SW 1271 (cell line): ENCODE data around the gene TYMP.
A peak's percentile ranks its signal among the peaks of the same experiment; 100 is the strongest.
"Not testable (repeated sequence)": the region's sequence is repeated elsewhere in the genome, so short reads cannot be mapped to it uniquely, and the experiment has no call there.

Experiments used
- DNase-seq, 2 experiments: peaks; one replicate each; lab custom pipeline; 2025; lab: John Stamatoyannopoulos, UW

The TYMP gene

DNA sequence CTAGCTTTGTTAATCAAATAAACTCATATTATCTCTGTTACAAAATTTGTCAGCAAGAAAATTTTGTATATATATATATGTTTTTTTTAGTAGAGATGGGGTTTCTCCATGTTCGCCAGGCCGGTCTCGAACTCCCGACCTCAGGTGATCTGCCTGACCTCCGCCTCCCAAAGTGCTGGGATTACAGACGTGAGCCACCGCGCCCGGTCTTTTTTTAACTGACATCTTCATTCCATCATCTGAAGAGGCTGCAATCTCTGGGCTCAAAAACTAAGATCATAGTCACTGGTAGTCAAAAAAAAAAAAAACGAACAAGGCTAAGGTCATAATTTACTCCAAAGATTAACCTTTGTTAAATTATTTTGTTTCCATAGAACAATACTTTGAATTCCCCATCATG is 10.6 kb upstream of the TYMP start:
- DNase-seq, result no peak

DNA sequence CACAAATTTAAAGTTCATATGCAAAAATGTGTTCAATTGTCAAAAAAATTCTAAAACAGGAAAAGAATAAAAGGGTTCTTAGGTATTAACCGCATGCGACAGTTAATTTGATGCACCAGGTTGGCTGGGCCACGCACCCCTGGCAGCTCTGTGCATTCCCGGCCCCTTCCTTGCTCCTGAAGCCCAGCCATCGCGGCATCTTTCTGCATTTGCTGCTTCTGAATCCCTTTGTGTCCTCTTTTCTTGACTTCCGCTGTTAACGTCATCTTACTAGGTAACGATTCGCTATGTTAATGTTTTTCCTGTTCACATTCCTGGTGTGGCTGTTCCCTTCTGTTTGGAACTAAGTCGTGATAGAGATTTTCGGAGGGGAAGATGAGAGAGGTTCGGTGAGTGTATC is 8.0 kb upstream of the TYMP start:
- DNase-seq, result no peak

DNA sequence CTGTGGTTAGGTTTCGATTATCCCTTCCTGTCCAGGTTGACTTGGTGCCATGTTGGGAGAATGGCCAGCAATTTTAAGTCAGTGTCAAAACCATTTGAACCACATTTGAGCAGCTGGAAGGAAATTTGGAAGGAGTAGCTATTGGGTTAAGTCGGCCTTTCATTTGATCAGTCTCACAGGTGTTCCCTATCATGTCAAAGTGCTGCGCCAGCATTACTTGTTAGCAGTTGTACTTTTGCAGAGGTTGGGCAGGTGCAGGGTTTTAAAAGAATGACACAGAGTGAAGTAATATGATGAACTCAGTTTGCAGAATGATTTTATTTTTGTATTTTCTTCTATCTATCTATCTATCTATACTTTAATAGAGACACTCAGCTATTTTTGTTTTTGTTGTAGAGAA is 6.4 kb upstream of the TYMP start:
- no peak for DNase-seq

DNA sequence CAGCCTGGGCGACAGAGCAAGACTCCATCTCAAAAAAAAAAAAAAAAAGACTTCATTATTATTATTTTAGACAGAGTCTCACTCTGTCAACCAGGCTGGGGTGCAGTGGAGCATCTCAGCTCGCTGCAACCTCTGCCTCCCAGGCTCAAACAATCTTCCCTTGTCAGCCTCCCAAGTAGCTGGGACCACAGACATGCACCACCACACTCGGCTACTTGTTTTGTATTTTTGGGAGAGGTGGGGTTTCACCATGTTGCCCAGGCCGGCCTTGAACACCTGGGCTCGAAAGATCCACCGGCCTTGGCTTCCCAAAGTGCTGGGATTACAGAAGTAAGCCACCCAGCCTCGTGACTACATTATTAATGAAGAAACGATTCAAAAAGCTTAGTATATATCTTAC is 5.3 kb upstream of the TYMP start:
- no peak for DNase-seq

DNA sequence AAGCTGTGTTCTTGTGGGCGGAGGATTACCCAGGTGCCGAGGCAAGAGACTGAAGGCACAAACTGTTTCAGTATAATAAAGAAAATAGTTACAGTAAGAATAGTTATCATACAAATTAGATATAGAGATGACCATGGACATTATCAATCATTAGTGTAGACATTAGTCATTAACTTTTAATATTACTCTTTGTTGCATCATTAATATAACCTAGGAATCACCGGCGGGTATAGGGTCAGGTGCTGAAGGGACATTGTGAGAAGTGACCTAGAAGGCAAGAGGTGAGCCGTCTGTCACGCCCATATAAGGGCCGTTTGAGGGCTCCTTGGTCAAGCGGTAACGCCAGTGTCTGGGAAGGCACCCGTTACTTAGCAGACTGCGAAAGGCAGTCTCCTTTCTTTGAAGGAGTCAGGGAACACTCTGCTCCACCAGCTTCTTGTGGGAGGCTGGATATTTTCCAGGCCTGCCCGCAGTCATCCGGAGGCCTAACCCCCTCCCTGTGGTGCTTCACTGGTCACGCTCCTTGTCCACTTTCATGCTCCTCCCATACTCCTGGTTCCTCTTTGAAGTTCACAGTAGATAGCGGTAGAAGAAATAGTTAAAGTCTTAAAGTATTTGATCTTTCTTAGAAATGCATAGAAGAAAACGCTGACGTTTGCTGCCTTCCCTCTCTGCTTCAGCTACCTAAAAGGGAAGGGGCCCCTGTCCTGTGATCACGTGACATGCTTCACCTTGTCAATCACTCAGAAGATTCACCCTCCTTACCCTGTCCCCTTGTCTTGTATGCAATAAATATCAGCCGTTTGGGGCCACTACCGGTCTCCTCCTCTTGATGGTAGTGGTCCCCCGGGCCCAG is 4.3 kb upstream of the TYMP start:
- DNase-seq, result not testable (repeated sequence)

DNA sequence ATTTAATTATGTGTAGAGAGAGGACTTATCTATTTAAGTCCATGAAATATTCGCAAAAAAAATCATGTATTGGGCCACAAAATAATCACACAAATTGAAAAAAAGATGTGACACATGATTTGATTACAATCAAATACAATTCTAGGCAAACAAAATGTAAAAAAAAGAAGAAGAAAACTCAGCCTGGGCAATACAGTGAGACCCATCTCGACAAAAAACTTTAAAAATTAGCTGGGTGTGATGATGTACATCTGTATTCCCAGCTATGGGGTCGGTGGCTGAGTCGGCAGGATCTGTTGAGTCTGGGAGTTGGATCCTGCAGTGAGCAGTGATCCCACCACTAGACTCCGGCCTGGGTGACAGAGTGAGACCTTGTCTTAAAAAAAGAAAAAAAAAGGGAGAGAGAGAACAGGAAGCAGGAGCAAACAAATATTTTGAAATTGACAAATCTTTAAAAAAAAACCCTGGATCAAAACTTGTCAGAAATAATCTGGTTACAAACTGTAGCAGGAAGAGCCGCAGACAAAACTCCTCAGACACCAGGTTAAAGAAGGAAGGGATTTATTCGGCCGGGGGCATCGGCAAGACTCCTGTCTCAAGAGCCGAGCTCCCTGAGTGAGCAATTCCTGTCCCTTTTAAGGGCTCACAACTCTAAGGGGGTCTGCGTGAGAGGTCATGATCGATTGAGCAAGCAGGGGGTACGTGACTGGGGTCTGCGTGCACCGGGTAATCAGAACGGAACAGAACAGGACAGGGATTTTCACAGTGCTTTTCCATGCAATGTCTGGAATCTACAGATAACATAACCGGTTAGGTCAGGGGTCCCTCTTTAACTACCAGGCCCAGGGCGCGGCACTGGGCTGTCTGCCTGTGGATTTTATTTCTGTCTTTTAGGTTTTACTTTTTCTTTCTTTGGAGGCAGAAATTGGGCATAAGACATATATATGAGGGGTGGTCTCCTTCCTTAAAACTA is 3.3 kb upstream of the TYMP start:
- no peak for DNase-seq

DNA sequence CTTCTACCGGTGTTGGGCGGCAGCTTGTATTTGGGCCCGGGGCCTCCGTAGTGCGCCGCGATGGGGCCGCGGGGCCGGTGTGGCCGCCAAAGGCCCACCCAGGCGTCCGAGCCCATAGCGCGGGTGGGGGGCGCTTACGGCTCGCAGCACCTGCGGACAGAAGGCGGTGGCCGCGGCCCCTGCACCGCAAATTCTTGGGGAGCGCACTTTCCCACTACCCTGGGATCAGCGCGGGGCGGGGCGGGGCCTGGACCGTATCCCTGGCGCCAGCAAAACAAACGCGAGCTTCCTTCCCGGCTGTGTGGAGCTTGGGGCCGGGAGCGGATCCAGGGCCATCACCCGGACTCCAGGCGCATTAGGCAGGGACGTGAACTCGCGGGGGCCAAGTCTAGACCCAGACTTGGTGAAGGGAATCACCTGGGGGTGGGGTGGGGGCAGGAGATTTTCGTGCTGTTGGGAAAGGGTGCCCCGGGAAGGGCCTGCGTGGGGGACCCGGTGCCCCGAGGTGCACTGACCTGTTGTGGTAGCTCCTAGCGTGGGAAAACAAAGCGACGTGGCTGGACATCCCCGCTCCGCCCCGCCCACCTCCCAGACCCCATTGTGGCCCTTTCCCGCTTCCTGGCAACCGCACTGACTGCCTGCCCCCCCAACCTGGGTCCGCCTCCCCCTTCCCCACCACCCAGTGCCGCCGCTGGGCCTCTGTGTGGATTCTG is 2.3 kb upstream of the TYMP start:
- DNase-seq, result peak in 1 of 2 experiments; percentile 34

DNA sequence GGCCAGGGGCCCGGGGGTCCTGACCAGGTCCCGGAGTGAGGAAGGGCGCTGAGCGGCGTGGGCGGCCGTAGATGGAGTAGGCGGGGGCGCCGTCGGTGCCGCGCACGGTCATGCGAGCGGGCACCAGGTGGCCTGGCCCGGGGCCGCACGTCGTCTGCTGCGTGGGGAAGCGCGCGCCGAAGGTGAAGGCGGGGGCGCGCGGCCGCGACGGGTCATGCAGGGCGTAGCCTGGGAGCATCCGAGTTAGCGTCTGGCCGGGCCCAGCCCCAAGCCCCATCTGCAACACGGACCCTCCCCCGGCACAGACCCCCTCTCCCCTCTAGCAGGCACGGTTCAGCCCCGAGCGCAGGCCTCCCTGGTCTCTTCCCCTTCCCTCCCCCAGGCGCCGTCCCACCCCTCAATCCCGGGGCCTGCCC is 1.7 kb upstream of the TYMP start:
- DNase-seq, result peak in 1 of 2 experiments; percentile 8

DNA sequence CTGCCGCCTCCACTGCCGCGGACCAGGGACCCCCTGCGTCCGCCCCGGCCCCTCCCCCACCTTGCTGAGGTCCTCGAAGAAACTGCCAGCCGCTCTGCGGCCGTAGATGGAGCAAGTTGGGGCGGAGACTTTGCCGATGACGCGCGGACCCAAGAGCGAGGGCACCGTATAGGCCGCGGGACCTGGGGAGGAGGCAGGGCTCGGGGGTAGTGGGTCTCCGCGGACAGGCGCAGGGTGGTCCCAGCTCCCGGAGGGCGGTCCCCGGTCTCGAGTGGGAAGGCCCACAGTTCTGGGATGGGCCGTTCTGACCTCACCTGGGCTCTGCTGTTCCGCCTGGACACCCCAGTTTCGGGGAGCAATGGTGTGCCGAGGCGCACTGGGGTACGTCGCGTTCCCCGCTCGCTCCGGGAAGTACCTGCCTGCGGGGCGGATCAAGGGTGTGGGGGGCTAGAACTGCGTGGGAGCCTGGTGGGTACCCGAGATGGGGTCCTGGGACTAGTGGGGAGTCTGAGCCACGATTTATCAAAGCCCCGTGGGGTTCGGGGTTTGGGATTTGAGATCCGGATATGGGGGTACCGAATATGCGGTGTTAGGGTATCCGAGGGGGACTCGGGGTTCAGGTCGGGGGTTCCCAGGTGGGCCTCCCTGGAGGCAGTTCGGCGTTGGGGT is 1.2 kb upstream of the TYMP start:
- peak; percentile 33 to 54 for DNase-seq

DNA sequence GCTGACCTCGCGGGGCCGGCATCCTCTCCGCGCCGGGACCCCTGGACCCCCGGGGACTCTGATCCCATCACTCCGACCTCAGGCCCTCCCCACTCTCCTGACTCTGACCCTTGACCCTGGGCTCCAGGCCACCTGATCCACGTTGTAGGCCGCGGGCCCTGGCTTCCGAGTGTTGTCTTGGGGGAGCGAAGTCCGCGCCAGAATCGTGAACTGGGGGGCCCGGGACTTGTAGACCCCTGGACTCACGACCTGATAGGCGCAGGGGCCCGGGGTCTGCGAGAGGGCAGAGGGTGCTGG is 716 bp upstream of the TYMP start:
- DNase-seq, result no peak

DNA sequence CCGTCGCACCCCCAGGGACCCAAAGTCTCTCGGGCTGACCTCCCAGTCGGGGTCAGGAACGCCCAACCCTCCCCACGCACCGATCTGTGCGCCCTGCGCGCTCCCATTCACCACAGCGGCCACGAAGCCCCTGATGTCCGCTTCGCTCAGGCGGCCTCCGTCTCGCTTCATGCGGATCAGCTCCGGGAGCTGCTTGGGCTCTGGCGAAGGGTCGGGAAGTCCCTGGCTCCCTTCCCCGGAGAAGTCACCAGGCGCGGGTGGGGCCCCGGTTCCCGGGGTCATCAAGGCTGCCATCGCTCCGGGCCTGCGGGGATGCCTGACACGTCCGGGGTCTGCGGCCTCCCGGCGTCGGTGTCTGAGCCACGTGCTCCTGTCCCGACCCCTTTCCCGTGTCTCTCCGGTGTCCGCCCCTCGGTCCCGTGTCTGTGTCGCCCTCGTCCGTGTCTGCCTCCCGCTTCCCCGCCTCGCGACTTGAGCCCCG is 356 bp downstream of the TYMP start:
- DNase-seq, result no peak

DNA sequence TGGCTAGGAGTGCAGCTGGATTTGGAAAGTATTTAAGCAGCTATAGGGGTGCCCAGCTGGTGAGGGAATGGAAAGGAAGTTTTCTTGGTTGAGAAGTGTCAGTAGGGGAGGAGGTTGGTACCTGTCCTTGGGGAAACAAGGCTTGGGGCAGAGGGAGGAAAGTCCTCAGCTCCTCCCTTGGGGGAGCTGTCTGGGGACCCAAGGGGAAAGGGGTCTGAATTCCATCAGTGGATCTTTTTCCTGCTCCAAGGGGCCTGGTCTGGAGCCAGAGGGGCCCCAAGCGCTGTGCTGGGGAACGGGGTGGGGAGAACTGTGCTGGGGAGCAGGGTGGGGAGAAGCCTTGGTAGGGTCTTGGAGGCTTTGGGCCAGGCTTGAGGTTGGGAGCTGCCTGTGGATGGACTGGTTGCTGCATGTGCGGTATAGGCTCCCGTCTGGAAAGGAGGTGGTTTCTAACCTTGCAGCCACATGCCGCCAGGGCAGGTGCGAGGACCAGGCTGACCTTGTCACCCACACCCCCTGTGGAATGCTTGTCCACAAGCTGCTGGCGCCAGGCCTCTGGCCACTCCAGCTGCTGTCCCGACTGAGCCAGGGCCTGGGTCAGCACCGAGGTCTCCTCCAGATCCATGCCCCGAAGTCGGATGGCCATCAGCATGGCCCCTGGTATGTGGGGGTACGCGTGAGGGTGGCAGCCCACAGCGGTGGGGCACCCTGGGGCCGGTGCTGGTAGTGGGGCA is 963 bp downstream of the TYMP start:
- DNase-seq, result no peak

DNA sequence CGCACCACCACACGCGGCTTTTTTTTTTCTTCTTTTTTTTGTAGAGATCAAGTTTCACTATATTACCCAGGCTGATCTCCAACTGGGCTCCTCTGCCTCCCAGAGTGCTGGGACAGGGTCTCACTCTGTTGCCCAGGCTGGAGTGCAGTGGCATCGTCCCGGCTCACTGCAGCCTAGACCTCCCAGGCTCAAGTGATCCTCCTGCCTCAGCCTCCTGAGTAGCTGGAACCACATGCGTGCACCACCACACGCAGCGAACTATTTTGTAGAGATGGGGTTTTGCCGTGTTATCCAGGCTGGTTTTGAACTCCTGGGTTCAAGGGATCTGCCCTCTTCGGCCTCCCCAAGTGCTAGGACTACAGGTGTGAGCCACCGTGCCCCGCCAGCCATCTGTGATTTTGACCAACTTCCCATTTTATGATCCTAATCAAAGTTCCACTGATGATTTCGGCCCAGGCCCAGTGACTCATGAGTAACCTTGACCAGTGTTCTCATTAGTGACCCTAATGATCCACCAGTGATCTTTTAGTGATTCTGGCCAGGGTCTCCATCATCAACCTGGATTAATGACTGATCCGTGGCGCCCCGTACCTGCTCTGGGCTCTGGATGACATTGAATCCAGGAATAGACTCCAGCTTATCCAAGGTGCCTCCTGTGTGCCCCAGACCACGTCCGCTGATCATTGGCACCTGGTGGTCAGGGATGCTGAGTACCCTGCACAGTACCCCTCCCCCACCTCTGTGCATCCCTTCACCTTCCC is 1.7 kb downstream of the TYMP start:
- DNase-seq, result no peak

DNA sequence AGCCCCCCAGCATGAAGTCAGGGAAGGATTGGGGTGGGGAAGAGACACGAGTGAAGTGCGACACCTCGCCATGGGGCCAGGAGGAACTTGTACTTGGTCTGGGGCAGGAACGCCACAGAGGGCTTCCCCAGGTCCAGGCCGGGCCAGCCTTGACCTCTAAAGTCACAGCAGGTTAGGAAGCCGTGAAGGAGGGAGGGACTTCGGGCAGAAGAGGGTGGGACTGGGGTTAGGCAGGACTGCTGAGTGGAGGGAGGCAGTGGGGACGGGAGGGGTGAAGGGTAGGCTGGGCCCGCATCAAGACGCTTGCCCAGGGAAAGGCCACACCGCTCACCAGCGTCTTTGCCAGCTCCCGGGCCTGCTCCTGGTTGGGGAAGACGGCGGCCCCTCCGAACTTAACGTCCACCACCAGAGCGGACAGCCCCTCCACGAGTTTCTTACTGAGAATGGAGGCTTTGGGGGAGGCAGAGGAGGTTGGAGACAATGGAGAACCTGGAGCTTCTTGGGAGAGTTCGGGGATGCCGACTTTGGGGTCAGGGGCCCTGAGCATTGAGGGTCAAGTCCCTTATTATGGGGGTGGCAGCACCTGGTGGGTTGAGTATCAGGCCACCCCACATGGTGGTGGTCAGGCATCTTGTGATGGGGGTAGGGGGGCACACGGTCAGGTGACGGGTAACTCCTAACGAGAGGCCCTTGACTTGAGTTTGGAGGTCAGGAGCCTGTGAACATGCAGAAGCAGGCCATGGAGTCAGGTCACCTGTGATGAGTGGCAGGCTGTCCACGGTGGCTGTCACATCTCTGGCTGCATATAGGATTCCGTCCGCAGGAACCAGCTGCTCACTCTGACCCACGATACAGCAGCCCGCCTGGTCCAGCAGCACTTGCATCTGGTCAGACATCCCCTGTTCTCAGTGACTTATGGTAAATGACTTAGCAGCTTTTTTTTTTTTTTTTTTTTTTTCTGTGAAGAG is 2.7 kb downstream of the TYMP start:
- peak in 1 of 2 experiments; percentile 58 for DNase-seq

DNA sequence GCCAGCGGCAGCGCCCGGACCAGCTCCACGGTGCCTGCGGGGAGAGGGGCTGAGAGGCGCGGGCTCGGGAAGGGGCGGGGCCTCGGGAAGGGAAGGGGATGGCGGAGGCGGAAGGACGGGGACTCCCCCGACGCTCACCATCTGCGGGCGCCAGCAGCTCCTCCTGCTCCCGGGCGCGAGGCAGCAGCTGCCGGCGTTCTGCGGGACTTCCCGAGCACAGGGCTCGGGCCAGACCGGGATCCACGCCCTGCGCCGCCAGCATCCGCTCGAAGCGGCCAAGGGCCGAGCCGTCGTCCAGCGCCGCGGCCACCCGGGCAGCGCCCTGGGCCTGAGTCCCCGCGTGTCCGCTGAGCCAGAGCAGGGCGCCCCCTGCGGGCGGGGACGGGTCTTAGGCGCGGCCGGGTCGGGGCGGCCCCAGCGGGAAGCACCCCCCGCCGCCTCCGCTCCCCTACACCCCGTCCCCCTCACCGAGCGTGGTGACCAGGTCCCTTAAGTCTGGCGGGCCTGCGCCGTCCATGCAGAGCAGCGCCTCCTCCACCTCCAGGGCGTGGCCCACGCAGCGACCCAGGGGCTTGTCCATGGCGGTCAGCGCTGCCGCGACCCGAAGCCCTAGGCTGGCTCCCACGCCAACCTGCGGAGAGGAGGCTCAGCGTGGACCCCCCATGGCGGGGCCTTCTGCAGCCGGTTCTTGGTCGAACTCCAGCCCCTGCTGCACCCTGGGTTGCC is 3.5 kb downstream of the TYMP start:
- peak in 1 of 2 experiments; percentile 66 for DNase-seq

DNA sequence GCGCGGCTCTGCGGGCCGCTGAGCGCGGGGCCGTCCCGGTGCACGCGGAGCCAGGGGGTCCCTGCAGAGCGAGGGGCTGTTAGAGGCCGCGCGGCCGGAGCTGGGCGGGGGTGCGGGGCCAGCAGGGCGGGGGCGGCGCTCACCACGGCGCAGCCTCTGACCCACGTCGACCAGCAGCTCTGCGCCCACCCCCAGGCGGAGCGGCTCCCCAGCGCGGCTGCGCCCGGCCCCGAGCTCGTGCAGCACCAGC is 4.0 kb downstream of the TYMP start:
- no peak for DNase-seq

DNA sequence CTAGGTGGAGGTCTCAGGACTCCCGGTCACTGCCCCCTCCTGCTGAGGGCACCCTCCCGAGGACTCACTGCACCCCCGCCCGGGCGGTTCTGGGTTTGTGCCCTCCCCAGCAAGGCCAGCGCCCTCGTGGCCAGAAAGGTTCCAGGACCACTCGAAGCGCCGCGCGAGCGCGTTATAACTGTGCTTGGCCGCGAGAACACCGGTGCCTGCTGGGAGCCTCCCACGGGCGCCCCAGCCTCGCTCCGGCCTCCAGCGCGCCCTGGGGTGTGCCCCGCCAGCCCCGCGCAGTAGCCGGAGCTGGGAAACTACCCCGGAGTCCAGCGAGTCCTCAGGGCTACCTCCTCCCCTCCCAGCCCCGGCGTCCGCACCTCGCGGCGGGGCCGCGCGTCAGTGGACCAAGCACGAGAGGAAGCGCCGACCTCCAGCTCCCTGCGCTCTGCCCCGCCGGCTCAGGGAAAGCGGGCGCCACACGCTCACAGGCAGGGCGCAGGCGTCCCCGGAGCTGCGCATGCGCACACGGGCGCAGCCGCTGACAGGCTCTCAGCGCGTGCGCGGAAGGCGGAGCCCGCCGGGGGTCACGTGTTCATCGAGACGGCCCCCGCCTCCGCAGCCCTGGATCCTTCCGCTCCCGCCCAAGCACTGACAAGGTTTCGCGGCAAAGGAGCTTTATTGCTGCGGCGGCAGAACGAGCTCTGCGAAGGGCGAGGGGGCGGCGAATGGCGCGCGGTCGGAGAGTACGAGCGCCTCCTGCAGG is 4.5 kb downstream of the TYMP start, which contains the start of gene SCO2:
Gene SCO2 (minus strand): TSS at position 495 of the 754 bp plus-strand sequence. CDS start 1,187 bp downstream, outside the sequence.
- peak; percentile 72 to 89 for DNase-seq

DNA sequence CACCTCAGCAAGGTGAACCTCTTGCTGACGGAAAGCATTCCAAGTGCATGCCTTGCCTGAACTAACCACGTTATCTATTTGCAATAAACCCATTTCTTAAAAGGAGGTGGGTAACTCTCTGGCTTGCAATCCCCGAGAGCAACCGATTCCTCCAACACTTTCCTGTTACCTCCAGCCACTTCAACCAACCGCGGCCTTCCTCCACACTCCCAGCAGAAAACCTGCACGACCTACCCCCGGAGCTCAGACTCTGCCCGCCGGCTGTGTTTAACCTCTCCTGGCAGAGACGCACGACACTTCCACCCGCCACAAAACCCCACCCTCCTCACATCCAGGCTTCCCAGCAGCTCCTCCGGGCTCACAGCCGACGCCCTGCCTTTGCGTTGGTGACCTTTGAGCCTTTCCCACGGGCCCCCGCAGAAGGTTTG is 5.1 kb downstream of the TYMP start:
- DNase-seq, result no peak
